Hepatocyte (in vitro differentiated cells): Measurements from ENCODE around the gene ADGRD1.

Source experiments
- CTCF ChIP-seq: fragments of 200-600 bp; sonication (generic); IDR thresholded peaks from 2 replicates; pipeline ENCODE4 v1.5.1; 2016; ENCODE audit warnings: antibody characterized with exemption, mild to moderate bottlenecking; ENCODE audit not compliant: poor library complexity
- EZH2 ChIP-seq: fragments of 200-600 bp; sonication (generic); IDR thresholded peaks from 2 replicates; pipeline ENCODE4 v1.6.1; 2016; ENCODE audit warnings: antibody characterized with exemption, mild to moderate bottlenecking, borderline replicate concordance
- EZH2phosphoT487 ChIP-seq: fragments of 200-600 bp; sonication (generic); IDR thresholded peaks from one replicate; pipeline ENCODE4 v1.6.1; 2018; ENCODE audit warnings: antibody characterized with exemption, mild to moderate bottlenecking, low read depth, moderate library complexity; ENCODE audit not compliant: unreplicated experiment, severe bottlenecking

- TF ChIP-seq EZH2 (no peak), CTCF (no peak), EZH2phosphoT487 (no peak)
Observed at GRCh38 chr12:130947028-130947613, 6.6 kb upstream of the ADGRD1 start.
